OCI-LY7 (cell line): ENCODE data around the gene MAPKAPK3. TPM values are rescaled to one million over a fixed set of nuclear protein-coding genes. Genes with fewer than 3 reads are reported as not detected.
"Not testable (repeated sequence)": the region's sequence is repeated elsewhere in the genome, so short reads cannot be mapped to it uniquely, and the experiment has no call there.

Experiments used
- BruUV-seq: library from RNA; stranded (reverse); fragments of 400-500 nt; replicated peaks from 2 replicates; lab custom pipeline; 2021; lab: Mats Ljungman, UMichigan
- CTCF ChIA-PET: fragments of 300-600 bp; sonication (Branson Sonifier 250); formaldehyde crosslinking; loops from one replicate; lab custom pipeline; 2022; ENCODE audit warnings: antibody characterized with exemption; ENCODE audit not compliant: unreplicated experiment; lab: Charles Lee
- POLR2A ChIA-PET: fragments of 300-600 bp; sonication (Branson Sonifier 250); formaldehyde crosslinking; loops from one replicate; lab custom pipeline; 2022; ENCODE audit warnings: antibody characterized with exemption; lab: Charles Lee
- DNase-seq: peaks from one replicate; pipeline ENCODE4 v3.0.0-alpha.2; 2015; ENCODE audit warnings: low spot score
- H2AFZ ChIP-seq: fragments of 200-600 bp; sonication (generic), shearing (Covaris generic); 2 replicates; pipeline ENCODE4 v1.6.1; 2014; ENCODE audit warnings: mild to moderate bottlenecking, antibody characterized with exemption, low read length, moderate library complexity
- H3K27ac ChIP-seq: fragments of 200-600 bp; sonication (generic); 2 replicates; pipeline ENCODE4 v1.5.1; 2014; ENCODE audit warnings: mixed run types, low read depth, mild to moderate bottlenecking, moderate library complexity, low read length, inconsistent platforms; ENCODE audit not compliant: poor library complexity, severe bottlenecking
- H3K36me3 ChIP-seq: fragments of 200-600 bp; sonication (generic); 2 replicates; pipeline ENCODE4 v1.6.1; 2014; ENCODE audit warnings: mild to moderate bottlenecking, antibody characterized with exemption, low read length, moderate library complexity, mixed read lengths; ENCODE audit not compliant: insufficient read depth
- H3K4me1 ChIP-seq: fragments of 200-600 bp; sonication (generic); 2 replicates; pipeline ENCODE4 v1.5.1; 2014; ENCODE audit warnings: mild to moderate bottlenecking, low read length; ENCODE audit not compliant: insufficient read depth, poor library complexity, severe bottlenecking
- H3K4me2 ChIP-seq: fragments of 200-600 bp; sonication (generic); 2 replicates; pipeline ENCODE4 v1.6.1; 2014; ENCODE audit warnings: mild to moderate bottlenecking, low read length
- H3K4me3 ChIP-seq: fragments of 200-600 bp; sonication (generic); 2 replicates; pipeline ENCODE4 v1.5.1; 2014; ENCODE audit warnings: mild to moderate bottlenecking, low read depth, low read length; ENCODE audit not compliant: poor library complexity, severe bottlenecking
- H3K79me2 ChIP-seq: fragments of 200-600 bp; sonication (generic); 2 replicates; pipeline ENCODE4 v1.6.1; 2016; ENCODE audit warnings: low read depth, mild to moderate bottlenecking, low read length, moderate library complexity, mixed read lengths; ENCODE audit not compliant: insufficient read depth
- H3K9me2 ChIP-seq: fragments of 200-600 bp; sonication (generic); 2 replicates; pipeline ENCODE4 v1.6.1; 2016; ENCODE audit warnings: mild to moderate bottlenecking, low read length, mixed read lengths; ENCODE audit not compliant: insufficient read depth
- H3K9me3 ChIP-seq: fragments of 200-600 bp; sonication (generic); 2 replicates; pipeline ENCODE4 v1.6.1; 2014; ENCODE audit warnings: mild to moderate bottlenecking, mixed run types, low read length, mixed read lengths
- H4K20me1 ChIP-seq: fragments of 200-600 bp; sonication (generic); 2 replicates; pipeline ENCODE4 v1.6.1; 2014; ENCODE audit warnings: mild to moderate bottlenecking, antibody characterized with exemption, low read length, moderate library complexity, mixed read lengths; ENCODE audit not compliant: insufficient read depth
- EZH2phosphoT487 ChIP-seq: fragments of 200-600 bp; sonication (generic); IDR thresholded peaks from 2 replicates; pipeline ENCODE4 v1.6.1; 2018; ENCODE audit warnings: low read depth, borderline replicate concordance, mild to moderate bottlenecking, mixed run types, antibody characterized with exemption, low read length, moderate library complexity, mixed read lengths
- intact Hi-C: fragments of 100-400 bp; cut with micrococcal nuclease; formaldehyde crosslinking; loops from one replicate; pipeline ENCODE4 v1.10.0; 2022; ENCODE audit not compliant: unreplicated experiment
- total RNA-seq, 2 experiments: library from RNA; depleted of rRNA in 1 of 2; stranded (reverse); fragments of >200 nt in 1 of 2; shearing (Covaris generic) in 1 of 2; gene quantifications; 2 replicates each; pipeline ENCODE4 v1.2.3, GENCODE V29; 2014 to 2022
- TF ChIP-seq, protein P1 (sequence below): fragments of 200-600 bp; sonication (generic); conservative IDR thresholded peaks from 2 replicates; pipeline ENCODE4 v1.5.1; 2014; ENCODE audit warnings: mild to moderate bottlenecking, antibody characterized with exemption, low read length, moderate library complexity, mixed read lengths

The MAPKAPK3 gene
- total RNA-seq, 2 experiments from 2014 or later = 17.5 to 25.2 TPM

GRCh38 chr3:50687127-50687751, 70.3 kb downstream of the MAPKAPK3 start:
- H3K4me3 ChIP-seq = no peak overlapping the region
- H4K20me1 ChIP-seq = no peaks in the 10 kb centered on the region
- no peaks in the 10 kb centered on the region for H3K4me1 ChIP-seq
- TF ChIP-seq EZH2phosphoT487 = no peak
- TF ChIP-seq, protein P1, sequence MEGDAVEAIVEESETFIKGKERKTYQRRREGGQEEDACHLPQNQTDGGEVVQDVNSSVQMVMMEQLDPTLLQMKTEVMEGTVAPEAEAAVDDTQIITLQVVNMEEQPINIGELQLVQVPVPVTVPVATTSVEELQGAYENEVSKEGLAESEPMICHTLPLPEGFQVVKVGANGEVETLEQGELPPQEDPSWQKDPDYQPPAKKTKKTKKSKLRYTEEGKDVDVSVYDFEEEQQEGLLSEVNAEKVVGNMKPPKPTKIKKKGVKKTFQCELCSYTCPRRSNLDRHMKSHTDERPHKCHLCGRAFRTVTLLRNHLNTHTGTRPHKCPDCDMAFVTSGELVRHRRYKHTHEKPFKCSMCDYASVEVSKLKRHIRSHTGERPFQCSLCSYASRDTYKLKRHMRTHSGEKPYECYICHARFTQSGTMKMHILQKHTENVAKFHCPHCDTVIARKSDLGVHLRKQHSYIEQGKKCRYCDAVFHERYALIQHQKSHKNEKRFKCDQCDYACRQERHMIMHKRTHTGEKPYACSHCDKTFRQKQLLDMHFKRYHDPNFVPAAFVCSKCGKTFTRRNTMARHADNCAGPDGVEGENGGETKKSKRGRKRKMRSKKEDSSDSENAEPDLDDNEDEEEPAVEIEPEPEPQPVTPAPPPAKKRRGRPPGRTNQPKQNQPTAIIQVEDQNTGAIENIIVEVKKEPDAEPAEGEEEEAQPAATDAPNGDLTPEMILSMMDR = no peak
- no peaks in the 10 kb centered on the region for H3K36me3 ChIP-seq
- no peak overlapping the region for H3K27ac ChIP-seq
- ChIA-PET CTCF (no interaction called here), POLR2A (no interaction called here)
- no peak overlapping the region for H2AFZ ChIP-seq
- intact Hi-C loops = no loop called here
- H3K9me3 ChIP-seq = no peaks in the 10 kb centered on the region
- H3K4me2 ChIP-seq = no peak overlapping the region
- no peaks in the 10 kb centered on the region for H3K9me2 ChIP-seq
- no peaks in the 10 kb centered on the region for H3K79me2 ChIP-seq
- no peak for DNase-seq
- no TSS peak for BruUV-seq

GRCh38 chr3:50687916-50688315, 71.0 kb downstream of the MAPKAPK3 start:
- intact Hi-C loops = no loop called here
- no peaks in the 10 kb centered on the region for H3K4me1 ChIP-seq
- no peak overlapping the region for H3K4me3 ChIP-seq
- no peak overlapping the region for H3K4me2 ChIP-seq
- H3K79me2 ChIP-seq = no peaks in the 10 kb centered on the region
- H3K9me2 ChIP-seq = no peaks in the 10 kb centered on the region
- H3K27ac ChIP-seq = no peak overlapping the region
- no peaks in the 10 kb centered on the region for H3K36me3 ChIP-seq
- ChIA-PET CTCF (no interaction called here), POLR2A (no interaction called here)
- H4K20me1 ChIP-seq = no peaks in the 10 kb centered on the region
- TF ChIP-seq EZH2phosphoT487 = no peak
- TF ChIP-seq, protein P1 = no peak
- BruUV-seq = no TSS peak
- no peak for DNase-seq
- H3K9me3 ChIP-seq = no peaks in the 10 kb centered on the region
- no peak overlapping the region for H2AFZ ChIP-seq

- intact Hi-C loops, H3K9me3 ChIP-seq, H3K4me1 ChIP-seq, DNase-seq, H3K79me2 ChIP-seq, H2AFZ ChIP-seq, H3K9me2 ChIP-seq, BruUV-seq, H3K36me3 ChIP-seq, H4K20me1 ChIP-seq, CTCF ChIA-PET, H3K4me2 ChIP-seq, H3K4me3 ChIP-seq, POLR2A ChIA-PET, H3K27ac ChIP-seq: not testable (repeated sequence)
Observed at GRCh38 chr3:50688602-50689001, 71.7 kb downstream of the MAPKAPK3 start.
